Stimulated activated naive CD4-positive, alpha-beta T cell treated with Interleukin-2 at 50 U/mL for 16 hours (primary cell): Measurements from ENCODE around the gene SLC15A4.

ENCODE experiments used
- DNase-seq: peaks from one replicate; lab custom pipeline; 2025; lab: John Stamatoyannopoulos, UW

Gene SLC15A4

DNA sequence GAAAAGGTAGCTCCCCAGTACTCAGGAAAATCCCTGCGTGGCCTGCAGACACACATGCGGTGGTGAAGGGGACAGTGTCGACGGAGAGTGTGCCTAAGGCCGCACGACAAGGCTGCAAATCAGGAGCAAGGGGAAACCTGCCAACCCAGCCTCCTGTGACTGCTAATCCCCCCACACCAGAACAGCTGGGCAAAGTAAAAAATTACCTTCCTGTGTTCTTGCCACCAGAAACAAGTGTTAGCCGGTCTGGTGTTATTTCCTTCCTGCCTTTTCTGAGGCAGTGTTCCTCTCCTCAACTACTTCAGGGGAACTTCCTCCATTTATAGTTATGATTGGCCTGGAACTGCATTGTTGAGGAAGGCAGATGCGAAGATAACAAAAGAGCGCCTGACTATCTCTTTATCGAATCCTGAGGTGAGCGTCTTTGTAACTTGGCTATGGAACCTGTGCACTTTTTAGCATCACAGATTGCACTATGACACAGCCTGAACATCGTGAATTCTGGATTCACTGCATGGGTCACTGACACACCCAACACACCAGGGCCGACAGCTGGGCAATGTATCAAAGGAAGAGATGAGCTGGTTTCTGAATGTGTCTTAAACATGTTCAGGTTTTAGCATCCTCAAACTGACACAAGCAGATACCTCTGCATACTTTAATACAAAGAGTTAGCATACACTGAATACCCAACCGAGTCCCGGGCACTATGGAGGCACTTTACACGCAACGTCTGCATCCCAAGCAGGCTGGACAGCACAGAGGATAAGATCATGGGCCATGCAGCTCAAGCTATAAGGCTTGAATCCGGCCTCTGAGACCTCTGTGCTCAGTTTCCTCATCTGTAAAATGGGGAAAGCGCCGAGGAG lies 28.9 kb downstream of the SLC15A4 start:
- no peak for DNase-seq

DNA sequence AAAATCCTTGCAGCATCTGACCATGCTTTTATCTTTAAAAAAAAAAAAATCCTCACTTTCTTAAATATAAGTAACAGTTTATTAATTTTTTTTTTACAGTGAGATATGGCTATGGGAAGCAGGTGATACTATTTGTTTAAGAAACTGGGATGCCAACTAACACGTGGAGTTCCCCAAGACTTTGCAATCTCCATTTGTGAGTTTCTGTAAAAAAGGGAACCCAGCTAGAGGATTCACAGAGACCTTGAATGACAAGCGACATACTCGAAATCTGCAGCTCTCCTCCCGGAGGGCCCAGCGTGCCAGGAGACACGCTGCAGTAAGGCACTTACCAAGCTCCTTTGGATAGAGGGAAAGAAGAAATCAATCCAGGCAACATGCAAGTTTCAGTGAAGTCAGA lies 30.1 kb downstream of the SLC15A4 start:
- DNase-seq, result no peak

DNA sequence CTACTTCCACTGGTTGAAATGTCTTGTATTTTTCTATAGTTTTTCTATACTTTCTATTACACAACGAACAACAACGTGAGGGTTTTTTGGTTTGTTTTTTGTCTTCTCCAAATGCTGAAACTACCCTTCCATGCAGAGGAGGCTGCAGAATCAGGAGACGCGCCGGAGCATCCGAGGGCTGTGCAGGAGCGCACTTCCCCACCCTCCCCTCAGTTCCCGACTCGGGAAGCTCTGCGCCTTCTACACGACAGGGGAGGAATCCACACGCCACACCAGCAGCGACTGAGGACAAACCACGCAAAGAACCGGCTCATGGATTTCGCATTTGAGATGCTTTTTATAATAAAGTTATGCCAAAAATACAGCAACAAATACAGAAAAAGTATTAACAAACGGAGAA lies 30.9 kb downstream of the SLC15A4 start:
- no peak for DNase-seq

DNA sequence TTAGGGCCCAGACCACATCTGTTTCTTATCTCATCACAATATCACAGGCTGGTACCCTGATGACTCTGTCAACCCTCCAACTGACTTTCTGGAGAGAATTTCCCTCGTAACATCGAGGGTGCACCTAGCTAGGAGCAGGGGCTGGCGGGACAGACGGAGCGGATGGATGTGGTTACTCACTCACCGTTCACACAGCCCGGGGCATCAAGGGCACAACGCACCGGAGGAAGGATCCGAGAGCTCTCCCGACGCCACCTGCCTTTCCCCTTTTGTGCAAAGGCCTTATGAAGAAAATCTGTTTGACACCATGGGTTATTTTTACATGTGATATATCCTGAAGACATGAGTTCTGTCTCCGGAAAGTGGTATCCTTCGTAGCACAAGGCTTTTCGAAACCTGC lies 31.4 kb downstream of the SLC15A4 start:
- no peak for DNase-seq

DNA sequence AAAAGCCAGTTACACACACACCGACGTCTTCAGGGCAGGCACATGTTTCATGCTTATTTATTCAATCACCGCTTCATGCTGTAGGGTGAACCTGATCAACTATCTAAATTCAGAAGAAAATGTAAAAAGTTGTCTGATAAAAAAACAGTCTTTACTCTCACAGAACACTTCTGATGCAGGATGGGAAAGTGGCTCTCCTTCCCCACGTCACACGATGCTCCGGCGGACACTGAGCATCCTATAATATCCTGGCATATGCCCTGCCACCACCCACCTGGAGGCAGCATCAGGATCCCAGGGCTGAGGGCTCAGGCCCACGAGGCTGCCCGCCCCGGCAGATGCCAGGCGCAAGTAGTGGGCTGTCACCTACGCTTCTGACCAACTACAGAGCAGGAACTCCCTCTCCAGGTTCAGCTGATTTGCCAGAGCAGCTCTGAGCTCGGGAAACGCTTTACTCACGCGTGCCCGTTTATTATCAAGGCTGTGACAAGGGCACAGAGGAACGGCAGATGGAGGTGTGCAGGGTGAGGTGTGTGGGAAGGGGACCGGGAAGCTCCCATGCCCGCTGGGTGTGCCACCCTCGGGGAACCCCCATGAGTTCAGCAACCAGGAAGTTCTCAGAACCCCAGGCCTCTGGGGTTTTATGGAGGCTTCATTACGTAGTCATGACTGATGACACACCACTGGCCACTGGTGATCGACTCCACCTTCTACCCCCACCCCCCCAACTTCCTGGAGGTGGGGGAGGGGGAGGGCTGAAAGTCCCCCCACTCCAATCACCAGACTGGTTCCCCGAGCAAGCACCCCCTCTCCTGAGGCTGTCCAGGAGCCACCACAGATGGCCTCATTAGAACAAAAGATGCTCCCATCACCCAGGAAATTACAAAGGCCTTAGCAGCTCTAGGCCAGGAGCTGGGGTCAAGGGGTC lies 32.1 kb downstream of the SLC15A4 start:
- no peak for DNase-seq

DNA sequence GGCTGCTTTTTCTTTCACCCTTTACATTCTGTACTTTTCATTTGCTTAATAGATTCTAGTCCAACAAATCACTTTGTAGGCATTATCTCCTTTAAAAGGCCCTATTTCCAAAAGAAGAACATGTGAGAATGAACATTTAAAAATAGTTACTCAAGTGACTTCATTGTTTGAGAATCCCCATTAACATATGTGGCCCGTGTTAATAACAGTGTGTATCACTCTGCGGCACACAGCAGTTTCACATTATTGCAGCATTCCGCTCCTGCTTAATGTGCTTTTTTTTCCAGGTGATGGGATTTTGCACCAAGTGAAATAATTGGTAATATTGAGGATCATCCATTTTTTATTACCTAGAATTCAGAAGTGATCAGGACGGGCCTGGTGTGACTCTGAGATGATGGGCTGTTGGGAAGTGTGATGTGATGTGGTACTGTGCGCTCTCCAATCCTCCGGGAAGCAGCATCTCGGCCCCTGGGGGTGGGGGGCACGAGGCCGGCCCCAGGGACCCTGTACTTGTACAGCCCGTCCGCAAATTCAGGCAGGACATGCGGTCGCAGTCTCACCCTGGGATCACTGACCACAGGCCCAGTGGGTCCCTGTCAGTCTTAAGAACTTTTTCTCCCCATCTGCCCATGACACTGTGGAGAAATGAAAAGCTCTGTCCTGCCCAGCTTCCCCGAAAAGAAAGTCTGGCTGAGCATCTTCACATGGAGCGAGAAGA lies 32.9 kb downstream of the SLC15A4 start:
- DNase-seq, result no peak

DNA sequence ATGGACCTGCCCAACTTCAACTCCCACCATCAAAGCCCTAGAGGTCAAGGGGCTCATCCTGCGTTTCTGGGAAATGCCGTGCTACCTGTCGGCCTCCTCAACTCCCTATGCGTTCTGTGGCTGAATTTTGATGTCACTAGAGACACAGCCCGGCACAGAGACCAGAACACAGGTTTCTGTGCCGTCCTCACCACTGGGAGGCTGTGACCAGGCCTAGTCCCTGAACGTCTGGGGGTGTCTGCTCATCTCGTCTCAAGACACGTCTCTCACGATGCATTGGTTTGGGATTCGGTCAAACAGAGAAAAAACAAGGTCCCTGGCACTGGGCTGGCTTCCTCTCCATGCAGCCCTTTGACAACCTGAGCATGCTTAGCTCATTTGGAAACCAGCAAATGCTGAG lies 33.5 kb downstream of the SLC15A4 start:
- DNase-seq, result no peak

DNA sequence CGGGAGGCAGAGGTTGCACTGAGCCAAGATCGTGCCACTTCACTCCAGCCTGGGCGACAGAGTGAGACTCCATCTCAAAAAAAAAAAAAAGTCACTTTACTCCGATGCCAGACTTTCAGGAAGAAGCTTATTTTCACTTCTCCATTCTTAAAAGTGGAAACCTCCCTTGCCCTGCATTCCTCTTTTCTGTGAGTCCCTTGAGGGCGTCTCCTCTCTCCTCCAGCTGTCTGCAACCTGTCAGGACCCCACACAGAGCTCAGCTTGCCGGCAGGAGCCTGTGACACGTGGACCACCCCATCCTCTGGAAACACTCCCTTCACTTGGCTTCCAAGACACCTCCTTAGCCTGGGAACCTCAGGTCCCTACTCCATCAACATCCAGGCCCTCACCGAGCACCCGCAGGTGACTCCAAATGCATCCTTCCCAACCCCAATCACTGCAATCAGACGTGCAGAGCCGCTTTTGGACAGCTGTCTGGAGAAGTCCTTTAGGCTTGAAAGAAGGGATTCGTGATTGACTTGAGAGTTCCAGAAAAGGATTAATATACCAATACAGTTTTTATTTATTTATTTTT lies 34.3 kb downstream of the SLC15A4 start:
- no peak for DNase-seq

DNA sequence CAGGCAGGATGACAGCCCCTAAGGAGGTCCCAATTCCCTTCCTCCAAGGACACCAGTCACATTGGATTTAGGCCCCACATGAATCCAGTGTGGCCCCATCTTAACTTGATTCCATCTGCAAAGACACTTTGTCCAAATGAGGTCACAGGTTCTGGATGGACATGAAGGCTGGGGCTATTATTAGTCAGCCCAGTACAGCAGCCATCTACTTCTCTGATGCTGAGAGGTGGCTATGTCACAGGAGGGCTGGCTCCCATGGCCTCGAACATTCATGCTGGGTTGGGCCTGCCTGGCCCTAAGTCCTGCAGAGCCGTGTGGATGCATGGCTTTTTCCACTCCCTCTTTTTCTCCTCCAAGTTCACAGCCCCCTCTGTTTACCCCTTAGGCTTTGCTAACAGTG lies 35.9 kb downstream of the SLC15A4 start:
- DNase-seq, result no peak

DNA sequence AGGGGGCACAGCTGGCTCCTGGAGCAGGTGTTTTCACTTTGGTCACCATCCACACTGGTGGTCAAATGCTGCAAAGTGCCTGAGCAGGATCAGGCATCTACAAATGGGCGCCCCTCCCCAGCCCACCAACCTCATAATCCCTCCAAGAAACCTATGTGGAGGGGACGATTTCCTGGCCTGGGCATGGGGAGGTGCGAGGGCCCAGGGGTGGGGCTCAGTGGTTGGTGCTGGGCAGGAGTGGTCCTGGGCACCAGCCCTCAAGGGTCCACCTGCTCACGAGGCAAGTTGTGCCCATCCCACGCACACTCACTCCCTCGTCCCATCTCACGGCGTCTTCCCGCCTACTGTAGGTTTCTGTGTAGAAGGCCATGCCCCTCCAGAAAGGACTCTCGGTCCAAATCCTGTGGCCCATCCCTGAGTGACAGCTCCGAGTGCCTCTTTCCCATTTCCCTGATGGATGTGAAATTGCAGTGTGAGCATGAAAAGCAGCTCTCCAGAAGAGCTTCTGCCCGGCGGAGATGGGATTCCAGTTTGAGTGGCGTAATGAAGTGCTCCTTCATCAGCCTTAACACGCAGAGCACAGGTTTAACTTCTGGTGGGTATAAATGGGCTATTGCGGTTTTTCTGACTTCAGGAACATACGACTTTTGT lies 36.9 kb downstream of the SLC15A4 start:
- DNase-seq, result no peak

DNA sequence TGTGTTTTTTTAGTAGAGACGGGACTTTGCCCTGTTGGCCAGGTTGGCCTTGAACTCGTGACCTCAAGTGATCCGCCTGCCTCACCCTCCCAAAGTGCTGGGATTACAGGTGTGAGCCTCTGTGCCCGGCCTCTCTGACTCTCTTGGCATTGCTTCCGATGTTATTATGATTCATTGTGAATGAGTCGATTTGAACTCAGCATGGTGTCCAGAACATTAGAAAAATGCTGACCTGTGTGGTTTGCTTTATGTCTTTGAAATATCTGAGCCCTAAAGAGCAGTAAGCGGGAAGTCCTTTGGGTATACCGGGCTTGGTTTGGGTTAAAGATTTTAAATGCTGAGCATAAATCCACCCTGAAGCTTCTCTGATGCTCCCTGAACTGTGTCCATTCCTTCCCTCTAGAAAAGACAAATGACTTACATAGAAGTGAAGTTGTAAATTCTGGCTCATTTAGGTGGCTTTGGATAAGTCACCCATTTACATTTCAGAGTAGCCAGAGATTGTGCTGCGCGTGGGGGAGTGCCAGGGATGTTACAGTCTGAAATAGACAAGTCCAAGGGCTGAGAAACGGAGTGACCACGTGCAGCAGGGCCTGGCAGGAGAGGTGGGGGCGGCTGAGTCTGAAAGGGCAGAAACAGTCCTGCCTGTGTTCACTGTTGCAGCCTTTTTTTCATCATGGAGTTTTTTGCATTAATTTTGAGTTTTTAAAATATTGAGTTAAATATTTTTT lies 39.6 kb downstream of the SLC15A4 start:
- no peak for DNase-seq

DNA sequence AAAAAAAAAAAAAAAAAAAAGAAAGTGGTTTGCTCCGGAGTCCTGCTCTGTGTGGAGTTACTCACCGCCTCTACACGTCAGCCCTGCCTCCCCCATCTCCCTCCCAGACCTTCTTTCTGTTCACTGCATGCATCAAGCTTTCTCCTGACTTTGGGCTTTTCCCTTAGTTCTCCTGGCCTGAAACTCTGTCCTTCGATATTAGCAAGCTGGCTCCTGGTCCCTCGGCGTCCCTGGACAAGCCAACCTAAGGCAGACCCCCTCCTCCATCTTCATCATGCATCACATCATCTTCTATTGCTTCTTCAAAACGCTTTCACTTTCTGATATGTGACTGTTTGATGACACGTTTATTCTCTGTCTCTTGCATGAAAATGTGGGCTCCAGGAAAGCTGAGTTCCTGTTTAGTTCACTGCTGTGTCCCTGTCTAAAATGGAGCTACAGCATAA lies 40.6 kb downstream of the SLC15A4 start:
- peak; percentile 8 for DNase-seq

DNA sequence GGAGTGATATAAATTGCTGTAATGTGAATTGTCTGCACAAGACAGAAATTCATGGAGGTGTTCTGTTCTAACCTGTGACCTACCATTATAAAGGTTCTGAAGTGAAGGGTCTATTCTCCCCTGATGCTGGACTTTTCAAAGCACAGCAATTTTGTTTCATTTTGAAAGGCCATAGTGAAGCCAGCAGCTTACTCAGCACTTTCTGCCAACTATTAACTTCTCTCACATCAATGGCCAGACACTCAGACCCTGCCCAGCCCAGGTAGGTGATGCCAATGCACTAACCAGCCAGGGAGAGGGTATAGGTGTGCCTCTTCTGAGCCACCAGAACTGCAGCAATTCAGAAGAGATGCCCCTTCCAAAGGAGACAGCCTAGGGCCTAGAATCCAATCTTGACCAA lies 43.9 kb downstream of the SLC15A4 start:
- no peak for DNase-seq

DNA sequence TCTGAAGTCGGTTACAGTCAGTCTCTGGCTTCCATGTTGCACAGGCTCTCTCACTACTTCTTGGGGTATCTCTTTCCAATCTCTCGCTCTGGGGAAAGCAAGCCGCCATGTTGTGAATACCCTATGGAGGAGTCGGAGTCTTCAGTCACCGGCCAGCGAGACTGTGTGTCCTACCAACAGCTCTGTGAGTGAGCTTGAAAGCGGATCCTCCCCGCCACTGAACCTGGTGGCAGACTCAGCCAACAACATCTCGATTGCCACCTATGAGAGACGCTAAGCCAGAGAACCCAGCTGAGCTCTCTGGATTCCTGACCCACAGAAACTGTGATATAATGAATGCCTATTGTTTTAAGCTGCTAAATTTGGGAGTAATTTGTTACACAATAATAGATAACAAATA lies 51.5 kb downstream of the SLC15A4 start:
- no peak for DNase-seq

DNA sequence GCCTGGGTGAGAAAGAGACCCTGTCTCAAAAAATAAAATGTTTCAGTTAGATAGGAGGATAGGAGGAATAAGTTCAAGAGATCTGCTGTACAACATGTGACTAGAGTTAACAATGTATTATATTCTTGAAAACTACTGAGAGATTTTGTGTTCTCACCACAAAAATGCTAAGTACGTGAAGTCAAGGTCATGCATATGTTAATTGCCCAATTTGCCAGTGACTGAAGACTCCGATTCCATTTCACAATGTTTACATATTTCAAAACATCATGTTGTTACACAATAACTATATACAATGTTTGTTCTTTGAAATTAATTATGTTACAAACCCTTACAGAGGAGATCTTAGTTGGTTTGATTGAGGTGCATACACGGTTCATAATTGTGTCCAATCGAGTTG lies 52.1 kb downstream of the SLC15A4 start:
- DNase-seq, result no peak

DNA sequence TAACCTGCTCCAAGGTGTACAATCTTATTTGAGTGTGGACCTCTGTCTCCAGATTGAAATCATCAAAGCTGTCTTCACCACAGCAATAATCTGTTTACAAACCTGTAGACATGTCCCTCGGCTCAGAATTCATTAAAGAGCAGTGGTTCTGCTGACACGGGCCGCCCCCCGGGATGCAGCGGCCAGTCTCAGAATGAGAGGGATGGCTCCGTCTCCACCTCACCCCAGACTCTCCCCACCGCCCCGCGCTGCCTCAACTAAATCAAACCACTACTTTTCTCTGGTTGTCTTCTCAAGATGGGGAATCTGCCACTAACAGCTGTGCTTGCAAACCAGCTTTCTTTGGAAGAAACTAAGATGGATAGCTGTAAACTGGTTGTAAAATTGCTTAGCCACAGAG lies 56.2 kb downstream of the SLC15A4 start:
- no peak for DNase-seq

DNA sequence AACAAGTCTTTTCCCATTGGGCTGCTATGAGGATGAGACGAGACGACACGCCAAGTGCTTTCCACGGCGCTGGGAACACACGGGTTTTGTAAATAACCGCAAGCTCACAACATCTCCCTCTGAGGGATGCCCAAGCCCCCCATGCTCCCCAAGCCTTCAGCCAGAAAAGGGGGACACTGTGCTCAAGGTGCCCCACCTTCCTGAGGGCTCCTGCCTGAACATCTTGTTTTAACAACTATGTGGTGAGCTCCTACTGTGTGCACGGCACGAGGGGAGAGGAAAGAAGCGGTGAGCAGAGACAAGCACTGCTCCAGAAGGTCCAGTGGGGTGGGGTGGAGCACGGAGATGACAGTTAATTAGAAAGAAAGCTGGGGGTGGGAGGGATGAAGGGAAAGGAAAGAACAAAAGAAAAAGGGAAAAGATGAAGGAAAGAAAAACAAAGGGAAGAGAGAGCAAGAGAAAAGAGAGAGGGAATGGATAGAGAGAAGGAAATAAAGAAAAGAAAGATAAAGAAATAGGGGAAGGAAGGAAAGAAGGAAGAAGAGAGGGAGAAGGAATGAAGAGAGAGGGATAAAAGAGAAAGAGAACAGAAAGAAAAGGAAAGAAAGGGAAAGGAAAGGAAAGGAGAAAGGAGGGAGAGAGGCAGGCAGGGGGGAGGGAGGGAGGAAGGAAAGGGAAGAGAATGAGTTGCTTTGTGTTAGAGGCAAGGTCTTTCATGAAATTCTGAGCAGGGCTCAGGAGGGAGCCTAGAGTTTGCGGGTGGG lies 56.8 kb downstream of the SLC15A4 start:
- DNase-seq, result no peak

DNA sequence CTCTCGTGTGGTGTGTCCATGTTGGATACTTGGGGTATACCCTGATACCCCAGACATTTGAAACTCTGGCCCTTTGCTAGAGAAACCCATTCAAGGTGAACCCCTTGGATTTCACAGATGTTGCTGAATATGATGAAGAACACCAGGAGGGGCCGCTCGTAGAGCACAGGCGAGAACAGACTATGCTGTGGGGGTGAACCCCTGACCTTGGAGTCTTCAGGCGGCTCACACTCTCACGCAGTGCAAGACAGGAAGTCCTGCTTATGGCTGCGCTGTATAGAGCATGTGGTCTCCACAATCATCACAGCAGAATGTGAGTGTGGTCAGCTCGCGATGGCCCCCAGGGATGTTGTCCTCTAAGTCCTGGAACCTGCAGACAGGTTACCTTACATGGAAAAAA lies 60.4 kb downstream of the SLC15A4 start:
- no peak for DNase-seq

DNA sequence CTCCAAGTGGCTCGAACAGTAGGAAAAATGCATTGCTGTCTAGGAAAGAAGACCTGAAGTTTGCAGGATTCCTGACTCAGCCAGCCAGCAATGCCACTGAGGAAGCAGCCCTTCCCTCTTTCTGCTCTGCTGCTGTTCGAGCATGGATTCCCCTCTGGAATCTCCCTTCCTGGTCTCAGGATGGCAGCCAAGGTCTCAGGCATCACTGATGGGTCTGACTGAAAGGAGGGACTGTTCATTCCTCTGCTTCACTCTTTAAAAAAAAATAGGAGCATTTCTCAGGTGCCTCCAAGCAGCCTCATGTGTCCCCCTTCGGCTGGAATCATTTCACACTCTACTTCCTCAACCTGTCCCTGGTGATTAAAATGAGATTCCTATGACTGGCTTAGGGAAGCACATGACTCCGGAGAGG lies 62.4 kb downstream of the SLC15A4 start:
- DNase-seq, result no peak

DNA sequence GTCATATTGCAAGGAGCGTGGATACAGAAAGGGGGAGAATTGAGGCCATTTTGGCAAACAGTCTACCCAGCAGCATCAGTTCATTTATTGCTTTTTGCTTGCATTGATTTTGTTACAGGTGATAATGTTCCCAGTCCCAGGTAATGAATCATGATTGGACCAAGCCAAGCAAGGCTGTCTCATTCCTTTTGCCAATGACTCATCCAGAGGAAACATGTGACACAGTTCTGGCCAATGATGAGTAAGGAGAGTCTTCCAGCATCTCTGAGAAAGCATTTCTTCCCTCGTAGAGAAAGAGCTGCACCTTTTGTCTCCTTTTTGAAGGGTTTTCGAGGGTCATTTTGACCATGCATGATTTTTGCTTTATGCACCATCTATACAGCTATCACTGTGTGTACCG lies 68.2 kb downstream of the SLC15A4 start:
- no peak for DNase-seq
